ENCODE data around the gene FES. TPM values are rescaled to one million over a fixed set of nuclear protein-coding genes. Genes with fewer than 3 reads are reported as not detected.

Gene FES
- total and polyA plus RNA-seq, 10 of the 15 experiments (the other 5 are each of a cell fraction or from before 2014, with no cell fraction given): 0.07 to 23.9 (median 9.9) TPM

- Histone ChIP-seq H3K79me2 (ENCODE audit: control insufficient read depth, insufficient read depth, low read length) (no peaks in the 10 kb centered on the region), H3K4me1 (ENCODE audit: control insufficient read depth, insufficient read depth, low read length) (no peaks in the 10 kb centered on the region), H2AFZ (ENCODE audit: control insufficient read depth, low read depth, low read length) (no peak overlapping the region), H3K9me3 (replicated peaks; ENCODE audit: control insufficient read depth, insufficient read depth, low read length) (no peaks in the 10 kb centered on the region), H3K27ac (ENCODE audit: control insufficient read depth, insufficient read depth) (no peak overlapping the region), H3K4me3 (no peak overlapping the region), H3K36me3 (ENCODE audit: control insufficient read depth in 2 of 2, insufficient read depth in 2 of 2, low read length in 1 of 2) (peaks cover 29 to 57% of the 10 kb centered on the region in 2 experiments), H4K20me1 (ENCODE audit: control insufficient read depth, insufficient read depth) (no peaks in the 10 kb centered on the region), H3K4me2 (ENCODE audit: control insufficient read depth, insufficient read depth) (no peak overlapping the region), H3K27me3 (replicated peaks in 1 of 2; ENCODE audit: control insufficient read depth in 2 of 2, insufficient read depth in 2 of 2, low read length in 1 of 2) (no peaks in the 10 kb centered on the region), H3K9ac (ENCODE audit: control insufficient read depth, insufficient read depth, low read length) (no peak overlapping the region)
- ATAC-seq (no peak), DNase-seq (ENCODE audit: low read depth, low spot score) (no peak), FAIRE-seq (no peak)
- in situ Hi-C loops (cut with MboI) (no loop called here), intact Hi-C loops (cut with micrococcal nuclease; ENCODE audit: unreplicated experiment) (no loop called here)
- no TSS peak for BruUV-seq (replicated peaks)
- TF ChIP-seq STAT3 (IDR thresholded peaks at IDR 0.05; ENCODE audit: low read depth, low read length): no peak
- TF ChIP-seq KDM1A (IDR thresholded peaks at IDR 0.05; ENCODE audit: borderline replicate concordance): no peak
- no peak for TF ChIP-seq SRF (IDR thresholded peaks at IDR 0.05; ENCODE audit: low read depth in 2 of 2, low read length in 2 of 2)
- 0 out of 2 replicates have a peak, but pooled peaks have one; percentile 25 for TF ChIP-seq TCF12 (IDR thresholded peaks at IDR 0.05; ENCODE audit: low read depth, low read length)
- ChIA-PET CTCF (no interaction called here), RAD21 (ENCODE audit: unreplicated experiment) (no interaction called here), SMC1A (ENCODE audit: uncharacterized antibody, unreplicated experiment) (interaction anchor here (1.8 kb wide), 1 partner anchor 11 kb away, joined by 4 read pairs; no protein-coding TSS in a partner anchor), POLR2A (interaction anchor here (0.6 kb wide), 1 partner anchor 12 kb away, joined by 5 read pairs; no protein-coding TSS in a partner anchor)
- WGBS (ENCODE audit: insufficient coverage, insufficient replicate concordance, low lambda C conversion rate, missing lambda C conversion rate): 62% methylated on average over 7 of the region's 7 CpGs
These were observed 31.0 kb downstream of the FES start for GRCh38 chr15:90915216-90915807.

- in situ Hi-C loops (cut with MboI): no loop called here
These were observed 31.6 kb downstream of the FES start for GRCh38 chr15:90915808-90916440.

More at GRCh38 chr15:90915808-90916440, 31.6 kb downstream of the FES start:
- TF ChIP-seq POLR2A (IDR thresholded peaks at IDR 0.05; ENCODE audit: low read depth, low read length): peak; percentile 13; the same call in 1 of the 2 replicates
- TF ChIP-seq STAT1 (conservative IDR thresholded peaks at IDR 0.05): no peak
- TF ChIP-seq MEF2B (IDR thresholded peaks at IDR 0.05; ENCODE audit: partially characterized antibody, poor library complexity, severe bottlenecking): no peak
- no peak overlapping the region for H3K4me3 ChIP-seq
- POLR2A ChIA-PET: interaction anchor here (0.6 kb wide), 1 partner anchor 12 kb away, joined by 5 read pairs; no protein-coding TSS in a partner anchor
- H3K9ac ChIP-seq (ENCODE audit: control insufficient read depth, insufficient read depth, low read length): no peak overlapping the region
- CTCF ChIA-PET: no interaction called here
- H3K4me1 ChIP-seq (ENCODE audit: control insufficient read depth, insufficient read depth, low read length): no peaks in the 10 kb centered on the region
- peaks cover 33 to 54% of the 10 kb centered on the region in 2 experiments for H3K36me3 ChIP-seq (ENCODE audit: control insufficient read depth in 2 of 2, insufficient read depth in 2 of 2, low read length in 1 of 2)
- intact Hi-C loops (cut with micrococcal nuclease; ENCODE audit: unreplicated experiment): no loop called here
- no peak for FAIRE-seq
- H3K4me2 ChIP-seq (ENCODE audit: control insufficient read depth, insufficient read depth): no peak overlapping the region
- ATAC-seq: no peak
- no peak for DNase-seq (ENCODE audit: low read depth, low spot score)
- RAD21 ChIA-PET (ENCODE audit: unreplicated experiment): no interaction called here
- H4K20me1 ChIP-seq (ENCODE audit: control insufficient read depth, insufficient read depth): no peaks in the 10 kb centered on the region
- SMC1A ChIA-PET (ENCODE audit: uncharacterized antibody, unreplicated experiment): interaction anchor here (1.8 kb wide), 1 partner anchor 12 kb away, joined by 4 read pairs; no protein-coding TSS in a partner anchor
- no peaks in the 10 kb centered on the region for H3K79me2 ChIP-seq (ENCODE audit: control insufficient read depth, insufficient read depth, low read length)
- no peaks in the 10 kb centered on the region for H3K9me3 ChIP-seq (replicated peaks; ENCODE audit: control insufficient read depth, insufficient read depth, low read length)
- 90% methylated on average over 25 of the region's 25 CpGs for WGBS (ENCODE audit: insufficient coverage, insufficient replicate concordance, low lambda C conversion rate, missing lambda C conversion rate)
- no TSS peak for BruUV-seq (replicated peaks)
- H2AFZ ChIP-seq (ENCODE audit: control insufficient read depth, low read depth, low read length): no peak overlapping the region
- H3K27ac ChIP-seq (ENCODE audit: control insufficient read depth, insufficient read depth): no peak overlapping the region
- no peaks in the 10 kb centered on the region for H3K27me3 ChIP-seq (replicated peaks in 1 of 2; ENCODE audit: control insufficient read depth in 2 of 2, insufficient read depth in 2 of 2, low read length in 1 of 2)

Measured in GM12878 (cell line).